ENCODE data around the gene ABHD2.
"Not testable (repeated sequence)": the region's sequence is repeated elsewhere in the genome, so short reads cannot be mapped to it uniquely, and the experiment has no call there.

The ABHD2 gene

DNA sequence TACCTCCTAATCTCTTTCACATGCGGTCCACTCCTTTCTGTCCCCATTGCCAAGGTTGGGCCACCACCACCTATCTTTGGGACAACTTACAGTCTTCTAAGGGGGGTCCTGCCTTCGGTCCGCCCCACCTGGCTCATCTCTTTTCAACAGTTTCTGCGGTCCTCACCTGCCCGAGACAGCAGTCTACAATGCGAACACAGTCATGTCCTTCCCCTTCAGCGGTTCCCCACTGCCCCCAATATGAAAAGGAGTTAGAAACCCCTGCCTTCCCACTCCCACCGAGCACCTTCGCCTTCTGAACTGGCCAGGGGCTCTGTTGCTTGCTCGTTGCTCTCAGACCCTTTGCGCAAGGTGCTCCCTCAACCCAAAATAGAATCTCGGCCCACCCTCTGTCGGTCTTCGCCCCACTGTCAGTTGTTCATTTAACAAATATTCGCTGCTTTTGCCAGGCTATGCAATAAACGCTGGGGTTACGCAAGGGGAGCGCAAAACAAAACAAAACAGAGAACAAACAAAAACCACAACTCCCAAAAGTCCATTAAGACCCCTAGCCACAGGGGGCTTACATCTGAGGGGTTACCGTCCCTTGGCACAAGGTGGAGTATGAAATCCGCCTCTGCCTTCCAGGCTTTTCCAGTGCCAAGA is 154.9 kb downstream of the ABHD2 start:
- no peak for DNase-seq

DNA sequence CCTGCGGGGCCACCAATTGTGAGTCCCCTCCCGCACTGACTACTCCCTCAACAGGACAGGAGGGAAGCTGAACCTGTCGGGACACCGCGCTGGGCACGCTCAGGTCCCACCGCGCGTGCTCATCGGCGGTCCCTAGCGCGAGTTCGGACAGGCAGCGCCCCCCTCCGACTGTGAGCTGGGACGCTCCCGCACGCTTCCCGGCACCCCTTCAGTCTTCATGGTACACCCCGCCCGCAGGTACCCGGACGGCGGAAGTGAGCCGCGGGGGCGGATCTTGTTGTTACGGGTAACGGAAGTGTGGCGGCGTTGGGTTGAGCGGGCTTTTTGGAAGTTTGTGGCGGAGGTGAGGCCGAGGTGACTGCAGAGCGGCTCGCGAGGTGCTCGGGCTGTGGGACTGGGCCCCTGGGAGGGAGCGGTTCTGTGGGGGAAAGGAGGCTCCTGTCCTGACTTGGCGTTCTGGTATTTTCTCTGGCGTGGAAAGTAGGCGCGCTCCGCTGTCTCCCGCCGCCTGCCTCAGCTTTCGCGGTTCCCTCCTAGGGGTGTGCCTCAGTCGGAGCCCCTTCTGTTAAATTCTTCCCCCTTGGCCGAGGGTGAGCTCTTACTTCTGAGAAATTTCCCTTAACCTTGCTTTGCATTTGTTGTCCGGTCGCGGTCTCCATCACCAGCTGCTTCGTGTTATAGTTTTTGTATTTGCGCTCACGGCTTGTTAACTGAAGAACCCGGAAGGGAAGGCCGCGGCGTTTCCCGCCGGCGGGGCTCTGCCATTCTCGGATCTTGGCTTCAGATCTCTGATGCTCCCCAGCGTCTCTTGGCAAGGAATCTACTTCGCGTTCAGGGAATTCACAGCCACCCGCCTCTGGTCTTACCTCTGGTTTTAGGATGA is 155.7 kb downstream of the ABHD2 start, which contains the start of gene FANCI:
TSS of gene FANCI (plus strand) at position 289 of the 883 bp plus-strand sequence. CDS start 3,669 bp downstream, outside the sequence.
- peak; percentile 93 for DNase-seq

DNA sequence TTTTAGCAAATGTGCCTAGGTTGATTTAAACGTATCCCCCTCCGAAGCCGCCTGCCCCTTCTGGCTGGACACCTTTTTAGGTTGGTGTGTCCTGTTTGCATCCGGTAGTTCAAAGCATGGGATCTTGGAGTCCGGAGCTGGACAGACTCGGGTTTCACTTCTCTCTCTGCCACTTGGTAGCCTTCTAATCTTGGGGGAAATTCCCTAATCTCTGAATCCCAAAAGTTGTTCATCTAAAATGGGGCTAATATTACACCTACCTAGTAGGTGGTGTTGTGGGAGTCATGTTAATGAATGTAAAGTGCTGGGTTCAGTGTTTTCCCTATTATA is 156.3 kb downstream of the ABHD2 start:
- DNase-seq: no peak

DNA sequence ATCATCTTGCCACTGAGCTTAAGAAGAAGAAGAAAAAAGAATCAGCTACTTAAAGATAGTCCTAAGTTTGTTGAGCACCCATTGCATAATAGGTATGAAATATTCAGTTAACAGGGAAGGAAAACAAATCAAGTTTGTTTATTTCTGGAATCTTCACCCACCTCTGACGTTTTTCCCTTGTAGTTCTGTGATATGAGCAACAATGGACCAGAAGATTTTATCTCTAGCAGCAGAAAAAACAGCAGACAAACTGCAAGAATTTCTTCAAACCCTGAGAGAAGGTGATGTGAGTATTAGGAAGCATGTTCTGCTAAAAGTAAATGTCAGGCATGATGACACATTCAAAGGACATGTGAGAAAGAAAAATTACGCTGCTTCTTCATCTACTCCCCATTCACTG is 159.2 kb downstream of the ABHD2 start:
- DNase-seq: no peak

DNA sequence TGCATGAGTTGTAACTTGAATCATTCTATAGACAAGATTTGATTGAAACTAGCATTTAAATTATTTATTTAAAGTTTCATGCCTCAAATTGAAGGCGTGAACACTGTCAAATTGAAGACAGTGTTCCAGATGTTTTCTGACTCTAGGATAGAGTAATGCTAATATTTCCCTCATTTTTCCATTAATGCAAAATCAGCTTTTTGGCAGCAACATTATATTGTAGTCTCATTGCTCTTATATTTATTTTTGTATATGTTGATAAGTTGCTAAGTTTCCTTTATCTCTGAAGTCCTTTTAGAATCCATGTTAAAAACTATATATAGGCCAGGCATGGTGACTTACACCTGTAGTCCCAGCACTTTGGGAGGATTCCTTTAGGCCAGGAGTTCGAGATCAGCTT is 160.3 kb downstream of the ABHD2 start:
- DNase-seq: no peak

DNA sequence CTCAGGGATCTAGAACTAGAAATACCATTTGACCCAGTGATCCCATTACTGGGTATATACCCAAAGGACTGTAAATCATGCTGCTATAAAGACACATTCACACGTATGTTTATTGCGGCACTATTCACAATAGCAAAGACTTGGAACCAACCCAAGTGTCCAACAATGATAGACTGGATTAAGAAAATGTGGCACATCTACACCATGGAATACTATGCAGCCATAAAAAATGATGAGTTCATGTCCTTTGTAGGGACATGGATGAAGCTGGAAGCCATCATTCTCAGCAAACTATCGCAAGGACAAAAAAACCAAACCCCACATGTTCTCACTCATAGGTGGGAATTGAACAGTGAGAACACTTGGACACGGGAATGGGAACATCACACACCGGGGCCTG is 161.9 kb downstream of the ABHD2 start:
- not testable (repeated sequence) for DNase-seq

Measured in CD4-positive, alpha-beta T cell treated with Interferon gamma for 1 hour (primary cell).